ENCODE measurements around the gene GFOD2. TPM values are rescaled to one million over a fixed set of nuclear protein-coding genes. Genes with fewer than 3 reads are reported as not detected.

GFOD2 gene
- total RNA-seq, 1 donor from 2014 or later, result 33.8 TPM

GRCh38 chr16:67649494-67649931, 69.6 kb downstream of the GFOD2 start:
- Mint-ChIP-seq H3K4me1 (peaks cover 22% of the 10 kb centered on the region), H3K27me3 (ENCODE audit: low read depth) (peaks cover 58% of the 10 kb centered on the region), H3K27ac (ENCODE audit: unreplicated experiment) (no peak overlapping the region), H3K9me3 (no peaks in the 10 kb centered on the region), H3K4me3 (no peak overlapping the region), H3K36me3 (ENCODE audit: low read depth) (no peaks in the 10 kb centered on the region)
- no peak for TF ChIP-seq CTCF (conservative IDR thresholded peaks at IDR 0.05)
- no peak for DNase-seq (ENCODE audit: low read depth, low spot score)

GRCh38 chr16:67648764-67649407, 70.2 kb downstream of the GFOD2 start:
- no peak overlapping the region for H3K27ac Mint-ChIP-seq (ENCODE audit: unreplicated experiment)
- no peak overlapping the region for H3K4me3 Mint-ChIP-seq
- H3K4me1 Mint-ChIP-seq, result peaks cover 21% of the 10 kb centered on the region
- H3K9me3 Mint-ChIP-seq, result no peaks in the 10 kb centered on the region
- no peak for DNase-seq (ENCODE audit: low read depth, low spot score)
- TF ChIP-seq CTCF (conservative IDR thresholded peaks at IDR 0.05), result no peak
- peaks cover 59% of the 10 kb centered on the region for H3K27me3 Mint-ChIP-seq (ENCODE audit: low read depth)
- no peaks in the 10 kb centered on the region for H3K36me3 Mint-ChIP-seq (ENCODE audit: low read depth)

GRCh38 chr16:67648088-67648763, 70.9 kb downstream of the GFOD2 start:
- DNase-seq (ENCODE audit: low read depth, low spot score), result no peak
- Mint-ChIP-seq H3K27me3 (ENCODE audit: low read depth) (peaks cover 59% of the 10 kb centered on the region), H3K27ac (ENCODE audit: unreplicated experiment) (no peak overlapping the region), H3K36me3 (ENCODE audit: low read depth) (no peaks in the 10 kb centered on the region), H3K4me1 (peaks cover 17% of the 10 kb centered on the region), H3K4me3 (no peak overlapping the region), H3K9me3 (no peaks in the 10 kb centered on the region)
- TF ChIP-seq CTCF (conservative IDR thresholded peaks at IDR 0.05), result no peak

- no peak for TF ChIP-seq CTCF (conservative IDR thresholded peaks at IDR 0.05)
These were observed 71.4 kb downstream of the GFOD2 start for GRCh38 chr16:67647681-67648080.

GRCh38 chr16:67647111-67647651, 71.9 kb downstream of the GFOD2 start:
- Mint-ChIP-seq H3K4me1 (peaks cover 17% of the 10 kb centered on the region), H3K9me3 (no peaks in the 10 kb centered on the region), H3K4me3 (no peak overlapping the region), H3K36me3 (ENCODE audit: low read depth) (no peaks in the 10 kb centered on the region), H3K27me3 (ENCODE audit: low read depth) (peaks cover 55% of the 10 kb centered on the region), H3K27ac (ENCODE audit: unreplicated experiment) (no peak overlapping the region)
- TF ChIP-seq CTCF (conservative IDR thresholded peaks at IDR 0.05), result no peak
- no peak for DNase-seq (ENCODE audit: low read depth, low spot score)

More at GRCh38 chr16:67647681-67648080, 71.4 kb downstream of the GFOD2 start:
- H3K27me3 Mint-ChIP-seq (ENCODE audit: low read depth), result peaks cover 59% of the 10 kb centered on the region
- no peaks in the 10 kb centered on the region for H3K9me3 Mint-ChIP-seq
- H3K4me1 Mint-ChIP-seq, result peaks cover 17% of the 10 kb centered on the region
- no peaks in the 10 kb centered on the region for H3K36me3 Mint-ChIP-seq (ENCODE audit: low read depth)
- no peak for DNase-seq (ENCODE audit: low read depth, low spot score)
- no peak overlapping the region for H3K27ac Mint-ChIP-seq (ENCODE audit: unreplicated experiment)
- no peak overlapping the region for H3K4me3 Mint-ChIP-seq

Data from neural crest cell (in vitro differentiated cells).